Ascending aorta (tissue), 2 donors: ENCODE data around the gene KIAA0825. TPM values are rescaled to one million over a fixed set of nuclear protein-coding genes. Genes with fewer than 3 reads are reported as not detected.

Experiments used
- DNase-seq, 2 donors: peaks; one replicate each; pipeline ENCODE4 v3.0.0-alpha.2; 2019; ENCODE audit warnings: low spot score in 2 of 2
- H3K27ac ChIP-seq, 2 donors: fragments of 200-600 bp; sonication (generic); one replicate each; pipeline ENCODE4 v1.5.1; 2016 to 2017; ENCODE audit warnings: mild to moderate bottlenecking in 1 of 2
- H3K27me3 ChIP-seq: fragments of 200-600 bp; sonication (generic); one replicate; pipeline ENCODE4 v1.5.1; 2017
- H3K36me3 ChIP-seq, 2 donors: fragments of 200-600 bp; sonication (generic); one replicate each; pipeline ENCODE4 v1.5.1; 2016
- H3K4me1 ChIP-seq, 2 donors: fragments of 200-600 bp; sonication (generic); one replicate each; pipeline ENCODE4 v1.5.1; 2016 to 2017; ENCODE audit warnings: mild to moderate bottlenecking in 1 of 2
- H3K4me3 ChIP-seq, 2 donors: fragments of 200-600 bp; sonication (generic); one replicate each; pipeline ENCODE4 v1.5.1; 2016 to 2017; ENCODE audit warnings: mild to moderate bottlenecking in 1 of 2
- H3K9me3 ChIP-seq, 2 donors: fragments of 200-600 bp; sonication (generic); one replicate each; pipeline ENCODE4 v1.5.1; 2016
- CTCF ChIP-seq, 3 experiments: fragments of 200-600 bp in 2 of 3; fragments of 450-650 bp in 1 of 3; sonication (generic) in 2 of 3; IDR thresholded peaks; one replicate each; pipeline ENCODE4 v1.5.1; 2016 to 2019; ENCODE audit warnings: antibody characterized with exemption in 3 of 3, mild to moderate bottlenecking in 1 of 3, moderate library complexity in 1 of 3
- intact Hi-C: fragments of 100-400 bp; cut with DNase I; formaldehyde crosslinking; loops from one replicate; pipeline ENCODE4 v1.15.1; 2023
- total RNA-seq: library from RNA; depleted of rRNA; stranded (reverse); fragments of >200 nt; gene quantifications from one replicate; pipeline ENCODE4 v1.1.0, GENCODE V29; 2016

KIAA0825 gene
- total RNA-seq, 1 donor from 2014 or later, result 2.4 TPM

GRCh38 chr5:94480486-94480885 lies 137.9 kb downstream of the KIAA0825 start:
- no peak for DNase-seq
- intact Hi-C loops, result no loop called here
- TF ChIP-seq CTCF (IDR thresholded peaks at IDR 0.05), result no peak
- H3K36me3 ChIP-seq, result no peaks in the 10 kb centered on the region
- H3K4me3 ChIP-seq, result no peak overlapping the region
- no peaks in the 10 kb centered on the region for H3K9me3 ChIP-seq
- no peak overlapping the region for H3K27ac ChIP-seq
- no peaks in the 10 kb centered on the region for H3K27me3 ChIP-seq
- H3K4me1 ChIP-seq, result no peaks in the 10 kb centered on the region

DNA sequence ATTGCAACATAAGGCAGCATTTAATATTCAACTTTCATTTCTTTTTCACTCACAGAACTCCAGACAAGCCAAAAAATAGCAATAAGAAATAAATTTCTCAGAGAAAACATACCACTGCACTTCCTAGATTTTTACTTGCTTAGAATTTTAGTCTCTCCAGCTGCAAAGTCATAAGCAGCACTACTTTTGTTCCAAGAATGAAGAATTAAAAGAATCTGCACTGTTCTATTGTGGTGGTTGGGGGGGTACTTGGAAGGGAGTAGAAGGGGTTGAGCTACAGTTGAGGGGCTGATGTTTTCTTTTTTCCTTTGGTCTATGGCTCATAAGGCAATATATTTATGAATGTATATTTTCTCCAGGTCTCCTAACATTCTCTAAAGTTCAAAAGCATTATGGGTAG lies 144.5 kb downstream of the KIAA0825 start:
- intact Hi-C loops, result no loop called here
- Histone ChIP-seq H3K27ac (no peak overlapping the region), H3K4me1 (no peaks in the 10 kb centered on the region)

DNA sequence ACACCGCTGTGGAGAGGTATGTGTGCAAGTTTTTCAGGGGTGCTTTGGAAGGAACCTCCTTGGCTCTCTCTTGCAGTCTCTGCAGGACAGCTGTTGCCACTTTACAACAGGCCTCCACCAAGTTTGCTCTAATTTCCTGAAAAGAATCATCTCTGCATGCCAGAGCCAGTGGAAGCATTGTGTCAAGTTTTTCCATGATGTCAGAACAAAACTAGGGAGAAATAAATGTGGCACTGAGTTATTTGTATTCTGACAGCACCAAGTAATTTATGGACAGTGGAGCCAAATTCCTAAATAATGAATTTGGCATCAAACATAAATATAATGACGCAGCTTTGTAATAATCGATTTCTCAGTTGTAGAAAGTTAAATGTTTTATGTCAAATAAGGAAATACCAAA lies 146.9 kb downstream of the KIAA0825 start:
- intact Hi-C loops, result no loop called here
- H3K4me3 ChIP-seq, result no peak overlapping the region
- H3K27ac ChIP-seq, result no peak overlapping the region
- H3K4me1 ChIP-seq, result no peaks in the 10 kb centered on the region
- no peaks in the 10 kb centered on the region for H3K36me3 ChIP-seq
- DNase-seq, result no peak
- no peak for TF ChIP-seq CTCF (IDR thresholded peaks at IDR 0.05)
- H3K27me3 ChIP-seq, result no peaks in the 10 kb centered on the region
- H3K9me3 ChIP-seq, result no peaks in the 10 kb centered on the region

More for the DNA sequence above, 144.5 kb downstream of the KIAA0825 start:
- TF ChIP-seq CTCF (IDR thresholded peaks at IDR 0.05), result no peak
- Histone ChIP-seq H3K27me3 (no peaks in the 10 kb centered on the region), H3K9me3 (no peaks in the 10 kb centered on the region), H3K4me3 (no peak overlapping the region), H3K36me3 (no peaks in the 10 kb centered on the region)
- DNase-seq, result no peak

DNA sequence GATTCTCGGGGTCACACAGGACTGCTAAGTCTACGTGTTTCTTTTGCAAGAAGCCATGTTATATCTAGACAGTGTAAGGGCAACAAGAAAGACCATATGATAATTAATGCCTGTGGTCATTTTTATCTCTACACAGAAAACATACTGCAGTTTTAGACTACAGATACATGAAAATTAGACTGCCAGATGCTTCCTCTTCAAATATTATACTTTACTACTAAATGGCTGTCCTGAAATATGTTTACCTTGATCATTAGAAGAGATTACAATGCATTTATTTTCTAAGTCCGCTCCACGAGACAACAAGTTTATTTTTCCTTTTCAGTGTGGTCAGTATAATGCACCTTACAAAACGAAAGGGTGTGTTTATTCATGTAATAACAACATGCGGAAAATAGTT lies 147.6 kb downstream of the KIAA0825 start:
- no peak for TF ChIP-seq CTCF (IDR thresholded peaks at IDR 0.05)
- intact Hi-C loops, result no loop called here

GRCh38 chr5:94469894-94470329 lies 148.5 kb downstream of the KIAA0825 start:
- TF ChIP-seq CTCF (IDR thresholded peaks at IDR 0.05), result no peak
- intact Hi-C loops, result no loop called here
- DNase-seq, result no peak
- H3K9me3 ChIP-seq, result no peaks in the 10 kb centered on the region
- no peak overlapping the region for H3K27ac ChIP-seq
- no peaks in the 10 kb centered on the region for H3K27me3 ChIP-seq
- H3K4me1 ChIP-seq, result no peaks in the 10 kb centered on the region
- H3K36me3 ChIP-seq, result no peaks in the 10 kb centered on the region
- no peak overlapping the region for H3K4me3 ChIP-seq

More for the DNA sequence above, 147.6 kb downstream of the KIAA0825 start:
- Histone ChIP-seq H3K4me3 (no peak overlapping the region), H3K27ac (no peak overlapping the region), H3K36me3 (no peaks in the 10 kb centered on the region), H3K9me3 (no peaks in the 10 kb centered on the region), H3K27me3 (no peaks in the 10 kb centered on the region), H3K4me1 (no peaks in the 10 kb centered on the region)
- no peak for DNase-seq
